ENCODE measurements around the gene INSIG1. TPM values are rescaled to one million over a fixed set of nuclear protein-coding genes. Genes with fewer than 3 reads are reported as not detected.
A peak's percentile ranks its signal among the peaks of the same experiment; 100 is the strongest.

INSIG1 gene
- total RNA-seq, 1 donor from 2014 or later = 63.6 TPM

DNA sequence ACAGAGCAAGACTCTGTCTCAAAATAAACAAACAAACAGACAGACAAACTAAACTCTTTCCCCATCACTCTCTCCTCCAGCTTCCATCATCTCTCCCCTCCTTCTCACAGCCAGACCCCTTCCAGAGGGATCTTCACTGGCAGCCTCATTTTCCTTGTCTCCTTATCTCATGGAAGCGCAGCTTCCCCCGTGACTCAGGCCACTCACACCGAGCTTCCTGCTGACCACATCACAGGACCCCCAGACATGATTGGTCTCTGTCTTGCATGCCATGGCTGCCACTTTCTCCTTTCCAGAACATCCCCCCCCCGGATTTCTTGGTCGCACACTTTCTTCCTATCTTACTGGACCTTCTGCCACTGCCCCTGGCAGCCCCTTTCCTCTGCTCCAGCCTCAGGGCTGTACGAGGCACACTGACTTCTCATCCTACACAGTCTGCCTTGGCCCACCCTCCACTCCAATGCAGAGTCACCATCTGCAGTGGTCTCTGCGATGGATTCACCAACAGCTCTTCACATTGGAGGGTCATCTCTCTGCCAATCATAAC lies 4.9 kb upstream of the INSIG1 start:
- H3K4me1 ChIP-seq = peaks cover 10% of the 10 kb centered on the region
- no peak overlapping the region for H3K27ac ChIP-seq
- no peak for TF ChIP-seq POLR2AphosphoS5 (IDR thresholded peaks at IDR 0.05; ENCODE audit: insufficient read depth in 1 of 2, low read depth in 1 of 2)
- no peak for TF ChIP-seq POLR2A (IDR thresholded peaks at IDR 0.05)
- TF ChIP-seq CTCF (IDR thresholded peaks at IDR 0.05) = no peak
- no peak overlapping the region for H3K4me3 ChIP-seq
- H3K36me3 ChIP-seq = no peaks in the 10 kb centered on the region
- no peaks in the 10 kb centered on the region for H3K27me3 ChIP-seq
- intact Hi-C loops (cut with DNase I) = loop anchor here (10.0 kb wide), 1 partner anchor 88 kb away; no protein-coding TSS in a partner anchor
- DNase-seq (ENCODE audit: extremely low spot score in 2 of 2) = no peak
- H3K9me3 ChIP-seq = no peaks in the 10 kb centered on the region

DNA sequence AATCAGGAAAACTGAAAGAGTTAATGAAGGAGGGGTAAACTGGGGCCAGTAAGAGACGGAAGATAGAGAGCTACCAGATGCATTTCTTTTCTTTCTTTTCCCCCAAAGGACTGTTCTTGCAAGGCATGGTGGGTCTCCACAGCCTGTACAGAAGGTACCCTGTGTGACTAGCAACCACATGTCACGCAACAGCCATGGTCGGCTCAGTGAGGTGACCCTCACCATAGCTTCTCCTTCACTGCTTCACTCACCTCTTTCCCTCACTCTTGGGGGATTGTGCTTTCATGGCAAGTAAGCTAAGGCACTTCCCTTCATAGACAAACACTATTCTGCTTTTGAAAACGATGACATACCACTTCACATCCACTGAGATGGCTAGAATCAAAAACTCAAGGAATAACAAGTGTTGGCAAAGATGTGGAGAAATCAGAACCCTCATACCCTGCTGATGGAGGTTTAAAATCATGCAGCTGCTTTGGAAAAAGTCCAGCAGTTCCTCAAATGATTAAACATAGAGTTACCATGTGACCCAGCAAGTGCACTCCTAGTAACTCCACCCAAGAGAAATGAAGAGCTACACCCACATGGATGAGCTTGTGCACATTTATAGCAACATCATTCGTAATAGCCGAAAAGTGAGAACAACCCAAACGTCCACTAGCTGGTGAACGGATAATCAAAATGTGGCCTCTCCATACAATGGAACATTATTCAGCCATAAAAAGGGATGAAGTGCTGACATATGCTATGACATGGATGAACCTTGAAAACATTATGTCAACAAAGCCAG lies 3.8 kb upstream of the INSIG1 start:
- Histone ChIP-seq H3K9me3 (no peaks in the 10 kb centered on the region), H3K4me1 (peaks cover 17% of the 10 kb centered on the region), H3K4me3 (no peak overlapping the region), H3K36me3 (no peaks in the 10 kb centered on the region), H3K27ac (no peak overlapping the region), H3K27me3 (no peaks in the 10 kb centered on the region)
- DNase-seq (ENCODE audit: extremely low spot score in 2 of 2) = peak in 1 of 2 donors; percentile 77
- intact Hi-C loops (cut with DNase I) = loop anchor here (10.0 kb wide), 1 partner anchor 89 kb away; no protein-coding TSS in a partner anchor
- TF ChIP-seq CTCF (IDR thresholded peaks at IDR 0.05) = no peak
- no peak for TF ChIP-seq POLR2A (IDR thresholded peaks at IDR 0.05)
- TF ChIP-seq POLR2AphosphoS5 (IDR thresholded peaks at IDR 0.05; ENCODE audit: insufficient read depth in 1 of 2, low read depth in 1 of 2) = no peak

GRCh38 chr7:155294511-155294778 lies 3.2 kb upstream of the INSIG1 start:
- H3K4me1 ChIP-seq = peaks cover 21% of the 10 kb centered on the region
- no peaks in the 10 kb centered on the region for H3K27me3 ChIP-seq
- intact Hi-C loops (cut with DNase I) = loop anchor here (10.0 kb wide), 1 partner anchor 90 kb away; no protein-coding TSS in a partner anchor
- no peaks in the 10 kb centered on the region for H3K36me3 ChIP-seq
- no peak for DNase-seq (ENCODE audit: extremely low spot score in 2 of 2)
- TF ChIP-seq POLR2A (IDR thresholded peaks at IDR 0.05) (no peak), POLR2AphosphoS5 (IDR thresholded peaks at IDR 0.05; ENCODE audit: insufficient read depth in 1 of 2, low read depth in 1 of 2) (no peak), CTCF (IDR thresholded peaks at IDR 0.05) (no peak)
- no peaks in the 10 kb centered on the region for H3K9me3 ChIP-seq
- H3K4me3 ChIP-seq = no peak overlapping the region
- H3K27ac ChIP-seq = no peak overlapping the region

- no peak overlapping the region for H3K4me3 ChIP-seq
- intact Hi-C loops (cut with DNase I) = loop anchor here (10.0 kb wide), 1 partner anchor 91 kb away; no protein-coding TSS in a partner anchor
- H3K4me1 ChIP-seq = peaks cover 31% of the 10 kb centered on the region
- H3K27me3 ChIP-seq = no peaks in the 10 kb centered on the region
- H3K9me3 ChIP-seq = no peaks in the 10 kb centered on the region
- H3K36me3 ChIP-seq = no peaks in the 10 kb centered on the region
- H3K27ac ChIP-seq = no peak overlapping the region
- no peak for TF ChIP-seq POLR2AphosphoS5 (IDR thresholded peaks at IDR 0.05; ENCODE audit: insufficient read depth in 1 of 2, low read depth in 1 of 2)
- peak in 1 of 2 donors; percentile 81 for DNase-seq (ENCODE audit: extremely low spot score in 2 of 2)
Observed at GRCh38 chr7:155295511-155295910, 2.2 kb upstream of the INSIG1 start.

DNA sequence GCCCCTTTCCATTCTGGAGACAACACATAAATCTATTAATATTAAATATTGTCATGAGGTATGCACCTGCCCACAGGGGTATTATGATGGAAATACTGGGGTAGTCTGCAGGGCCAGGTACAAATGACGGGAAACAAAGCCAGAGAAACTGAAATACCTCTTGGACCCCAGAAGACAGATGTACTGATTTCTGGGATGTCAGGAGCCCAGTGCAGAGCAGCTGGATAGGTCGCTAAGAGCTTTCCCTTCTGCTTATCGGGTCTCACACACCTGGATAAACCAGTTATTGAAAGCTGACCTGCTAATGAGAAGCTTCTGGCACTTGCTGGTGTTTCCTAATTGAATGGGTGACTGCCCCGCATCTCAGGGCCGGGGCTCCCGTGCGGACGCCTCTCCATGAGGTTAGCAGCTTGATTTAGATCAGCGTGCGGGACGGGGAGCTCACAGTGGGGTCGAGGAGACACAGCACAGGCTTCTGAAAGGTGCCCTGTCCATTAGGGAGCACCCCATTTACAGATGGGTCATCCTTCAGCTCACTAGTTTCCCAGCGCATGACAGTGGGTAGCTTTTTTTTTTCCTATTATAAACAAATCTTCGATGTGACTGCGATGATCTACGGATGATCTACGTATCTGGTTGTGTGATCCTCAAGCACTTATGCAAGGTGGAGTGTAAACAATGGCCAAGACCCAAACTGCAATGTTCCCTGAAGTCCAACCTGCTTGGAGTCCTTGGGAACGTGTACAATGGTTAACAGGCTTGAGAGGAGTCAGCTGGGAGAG lies 1.5 kb upstream of the INSIG1 start:
- H3K4me1 ChIP-seq = peaks cover 38% of the 10 kb centered on the region
- no peaks in the 10 kb centered on the region for H3K27me3 ChIP-seq
- intact Hi-C loops (cut with DNase I) = loop anchor here (10.0 kb wide), 1 partner anchor 91 kb away; no protein-coding TSS in a partner anchor
- no peaks in the 10 kb centered on the region for H3K9me3 ChIP-seq
- TF ChIP-seq POLR2AphosphoS5 (IDR thresholded peaks at IDR 0.05; ENCODE audit: insufficient read depth in 1 of 2, low read depth in 1 of 2) = no peak
- TF ChIP-seq CTCF (IDR thresholded peaks at IDR 0.05) = no peak
- no peak for TF ChIP-seq POLR2A (IDR thresholded peaks at IDR 0.05)
- H3K27ac ChIP-seq = peak overlapping the region; percentile 95
- peak overlapping the region; percentile 67 to 96 for H3K4me3 ChIP-seq
- DNase-seq (ENCODE audit: extremely low spot score in 2 of 2) = peak in 1 of 2 donors; percentile 89
- H3K36me3 ChIP-seq = no peaks in the 10 kb centered on the region
